Astrocyte (in vitro differentiated cells and primary cell): ENCODE results near the gene TEKT2. TPM values are rescaled to one million over a fixed set of nuclear protein-coding genes. Genes with fewer than 3 reads are reported as not detected.

Source experiments
- DNase-seq: peaks from one replicate; pipeline ENCODE4 v3.0.0-alpha.2; 2010; ENCODE audit warnings: low read depth
- FAIRE-seq: peaks from 2 replicates; lab custom pipeline; 2011; peaks lifted over from hg19 to GRCh38; lab: Jason Lieb, UNC
- H2AFZ ChIP-seq: 2 replicates; pipeline ENCODE4 v1.6.0; 2012; ENCODE audit warnings: low read depth, low read length, inconsistent platforms
- H3K27ac ChIP-seq: 2 replicates; pipeline ENCODE4 v1.5.1; 2011; ENCODE audit warnings: low read depth, low read length, inconsistent platforms
- H3K27me3 ChIP-seq: 2 replicates; pipeline ENCODE4 v1.6.0; 2011; ENCODE audit warnings: low read length, inconsistent platforms; ENCODE audit not compliant: insufficient read depth
- H3K36me3 ChIP-seq: 2 replicates; pipeline ENCODE4 v1.5.1; 2011; ENCODE audit warnings: low read length, inconsistent platforms; ENCODE audit not compliant: insufficient read depth
- H3K4me1 ChIP-seq: 2 replicates; pipeline ENCODE4 v1.5.1; 2011; ENCODE audit warnings: low read length, inconsistent platforms; ENCODE audit not compliant: insufficient read depth
- H3K4me2 ChIP-seq: 2 replicates; pipeline ENCODE4 v1.6.0; 2012; ENCODE audit warnings: low read length, inconsistent platforms
- H3K4me3 ChIP-seq: 2 replicates; pipeline ENCODE4 v1.5.1; 2011; ENCODE audit warnings: low read depth, mild to moderate bottlenecking, low read length, inconsistent platforms; ENCODE audit not compliant: insufficient read depth
- H3K79me2 ChIP-seq: 2 replicates; pipeline ENCODE4 v1.6.0; 2012; ENCODE audit warnings: mild to moderate bottlenecking, low read length, inconsistent platforms; ENCODE audit not compliant: insufficient read depth
- H3K9ac ChIP-seq: 2 replicates; pipeline ENCODE4 v1.6.0; 2012; ENCODE audit warnings: mild to moderate bottlenecking, low read length, inconsistent platforms
- H3K9me3 ChIP-seq: 2 replicates; pipeline ENCODE4 v1.5.1; 2012; ENCODE audit warnings: low read depth, mild to moderate bottlenecking, low read length, inconsistent platforms; ENCODE audit not compliant: insufficient read depth
- H4K20me1 ChIP-seq: 2 replicates; pipeline ENCODE4 v1.6.0; 2012; ENCODE audit warnings: low read length, inconsistent platforms; ENCODE audit not compliant: insufficient read depth
- H3K27ac Mint-ChIP-seq: one replicate; pipeline ENCODE4 v1.8.0; 2021; ENCODE audit warnings: mild to moderate bottlenecking, mixed read lengths; ENCODE audit not compliant: unreplicated experiment
- H3K27me3 Mint-ChIP-seq: one replicate; pipeline ENCODE4 v1.8.0; 2021; ENCODE audit warnings: low read depth, mixed read lengths; ENCODE audit not compliant: unreplicated experiment
- H3K36me3 Mint-ChIP-seq: one replicate; pipeline ENCODE4 v1.8.0; 2021; ENCODE audit warnings: low read depth, mixed read lengths; ENCODE audit not compliant: unreplicated experiment
- H3K4me1 Mint-ChIP-seq: one replicate; pipeline ENCODE4 v1.8.0; 2021; ENCODE audit warnings: low read depth, mixed read lengths; ENCODE audit not compliant: unreplicated experiment
- H3K4me3 Mint-ChIP-seq: one replicate; pipeline ENCODE4 v1.8.0; 2021; ENCODE audit warnings: mild to moderate bottlenecking, moderate library complexity, mixed read lengths; ENCODE audit not compliant: unreplicated experiment
- H3K9me3 Mint-ChIP-seq: one replicate; pipeline ENCODE4 v1.8.0; 2021; ENCODE audit warnings: mild to moderate bottlenecking, mixed read lengths; ENCODE audit not compliant: unreplicated experiment
- EZH2 ChIP-seq: IDR thresholded peaks from 2 replicates; pipeline ENCODE4 v1.6.1; 2012; ENCODE audit warnings: mild to moderate bottlenecking, low read length, inconsistent platforms; ENCODE audit not compliant: insufficient read depth
- total RNA-seq: library from RNA; stranded (reverse); gene quantifications from 2 replicates; pipeline ENCODE4 v1.2.1, GENCODE V29; 2021
- TF ChIP-seq, protein P1 (sequence below): IDR thresholded peaks from 2 replicates; pipeline ENCODE4 v1.5.1; 2011; ENCODE audit warnings: low read depth, mild to moderate bottlenecking, inconsistent platforms, low read length, moderate library complexity; ENCODE audit not compliant: insufficient read depth

TEKT2 gene
- total RNA-seq, 1 donor from 2014 or later, result 0.39 TPM

DNA sequence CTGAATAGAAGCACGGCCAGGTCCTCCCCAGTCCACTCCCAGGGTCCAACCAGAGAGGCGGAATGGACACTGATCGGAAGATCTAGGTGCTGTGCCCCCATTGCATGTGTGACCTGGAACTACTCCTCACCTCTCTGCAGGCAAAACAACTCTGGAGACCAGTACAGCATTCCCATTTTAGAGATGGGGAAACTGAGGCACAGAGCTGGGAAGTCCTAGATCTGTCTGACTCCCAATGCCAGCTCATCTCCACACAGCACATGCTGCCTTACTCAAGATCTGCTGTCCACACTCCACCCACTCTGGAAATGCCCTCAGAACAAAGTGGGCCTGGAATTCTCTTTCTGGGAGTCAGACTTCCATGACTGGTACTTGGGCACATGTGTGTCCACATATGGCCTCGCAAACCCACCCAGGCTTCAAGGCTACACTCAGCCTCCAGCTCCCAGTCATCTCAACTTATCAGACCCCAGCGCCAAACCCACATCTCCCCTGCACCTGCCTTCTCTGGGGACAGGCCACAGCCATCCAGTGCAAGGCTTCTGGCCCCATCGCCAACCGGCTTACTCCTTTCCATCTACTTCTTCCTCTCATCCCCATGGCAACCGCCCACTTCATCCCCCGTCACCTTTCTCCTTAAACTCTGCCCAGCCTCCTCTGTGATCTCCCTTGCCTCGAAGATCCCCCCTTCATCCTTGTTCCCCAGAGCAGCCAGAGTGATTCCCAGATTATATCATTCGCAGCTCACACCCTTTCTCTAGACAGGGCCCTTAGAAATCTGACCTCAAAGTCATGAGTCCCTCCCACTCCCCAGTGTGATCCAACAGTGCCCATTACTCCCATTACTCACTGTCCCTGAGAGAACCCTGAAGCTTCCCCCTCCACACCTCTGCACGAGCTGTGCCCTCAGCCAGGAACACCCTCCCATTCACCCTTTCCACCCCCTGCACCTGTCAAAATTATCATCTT lies 38.5 kb downstream of the TEKT2 start:
- H3K4me3 Mint-ChIP-seq, result peak overlapping the region; percentile 60
- H3K4me3 ChIP-seq, result no peak overlapping the region
- peaks cover 12% of the 10 kb centered on the region for H3K4me1 ChIP-seq
- H3K36me3 ChIP-seq, result no peaks in the 10 kb centered on the region
- no peaks in the 10 kb centered on the region for H3K79me2 ChIP-seq
- no peak overlapping the region for H3K9ac ChIP-seq
- H4K20me1 ChIP-seq, result no peaks in the 10 kb centered on the region
- DNase-seq (no peak), FAIRE-seq (no peak)
- TF ChIP-seq EZH2, result no peak
- TF ChIP-seq, protein P1, sequence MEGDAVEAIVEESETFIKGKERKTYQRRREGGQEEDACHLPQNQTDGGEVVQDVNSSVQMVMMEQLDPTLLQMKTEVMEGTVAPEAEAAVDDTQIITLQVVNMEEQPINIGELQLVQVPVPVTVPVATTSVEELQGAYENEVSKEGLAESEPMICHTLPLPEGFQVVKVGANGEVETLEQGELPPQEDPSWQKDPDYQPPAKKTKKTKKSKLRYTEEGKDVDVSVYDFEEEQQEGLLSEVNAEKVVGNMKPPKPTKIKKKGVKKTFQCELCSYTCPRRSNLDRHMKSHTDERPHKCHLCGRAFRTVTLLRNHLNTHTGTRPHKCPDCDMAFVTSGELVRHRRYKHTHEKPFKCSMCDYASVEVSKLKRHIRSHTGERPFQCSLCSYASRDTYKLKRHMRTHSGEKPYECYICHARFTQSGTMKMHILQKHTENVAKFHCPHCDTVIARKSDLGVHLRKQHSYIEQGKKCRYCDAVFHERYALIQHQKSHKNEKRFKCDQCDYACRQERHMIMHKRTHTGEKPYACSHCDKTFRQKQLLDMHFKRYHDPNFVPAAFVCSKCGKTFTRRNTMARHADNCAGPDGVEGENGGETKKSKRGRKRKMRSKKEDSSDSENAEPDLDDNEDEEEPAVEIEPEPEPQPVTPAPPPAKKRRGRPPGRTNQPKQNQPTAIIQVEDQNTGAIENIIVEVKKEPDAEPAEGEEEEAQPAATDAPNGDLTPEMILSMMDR, result no peak
- H3K36me3 Mint-ChIP-seq, result no peaks in the 10 kb centered on the region
- no peak overlapping the region for H3K4me2 ChIP-seq
- H3K9me3 Mint-ChIP-seq, result peaks cover 2% of the 10 kb centered on the region
- peaks cover 30% of the 10 kb centered on the region for H3K4me1 Mint-ChIP-seq
- H2AFZ ChIP-seq, result no peak overlapping the region
- peaks cover 13% of the 10 kb centered on the region for H3K27me3 ChIP-seq
- no peak overlapping the region for H3K27ac Mint-ChIP-seq
- H3K9me3 ChIP-seq, result no peaks in the 10 kb centered on the region
- H3K27ac ChIP-seq, result no peak overlapping the region
- H3K27me3 Mint-ChIP-seq, result peaks cover 36% of the 10 kb centered on the region

DNA sequence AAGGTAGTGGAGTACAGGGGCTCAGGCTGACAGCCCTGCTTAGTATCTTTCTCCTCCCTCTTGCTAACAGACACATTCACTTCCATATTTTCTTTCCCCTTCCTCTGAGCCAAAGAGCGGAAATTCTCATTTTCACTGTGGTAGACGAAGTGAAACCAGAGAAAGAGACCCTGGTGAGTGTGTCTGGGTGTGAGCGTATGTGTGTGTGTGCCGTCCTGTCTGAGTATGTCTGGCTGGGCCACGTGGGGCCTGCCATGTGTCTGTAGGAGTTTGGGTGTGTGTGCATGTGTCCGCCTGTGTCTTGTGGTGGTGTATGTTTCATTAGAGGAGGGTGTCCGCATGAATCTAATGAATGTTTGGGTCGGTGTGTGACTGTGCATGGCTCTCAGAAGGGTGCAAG lies 39.5 kb downstream of the TEKT2 start:
- H3K27ac Mint-ChIP-seq, result no peak overlapping the region
- Histone ChIP-seq H3K4me2 (no peak overlapping the region), H4K20me1 (no peaks in the 10 kb centered on the region), H3K4me3 (no peak overlapping the region), H3K9me3 (no peaks in the 10 kb centered on the region), H3K4me1 (peaks cover 15% of the 10 kb centered on the region), H3K27ac (no peak overlapping the region), H3K36me3 (no peaks in the 10 kb centered on the region), H3K9ac (no peak overlapping the region), H3K79me2 (no peaks in the 10 kb centered on the region), H3K27me3 (peaks cover 13% of the 10 kb centered on the region), H2AFZ (no peak overlapping the region)
- peaks cover 36% of the 10 kb centered on the region for H3K27me3 Mint-ChIP-seq
- FAIRE-seq (no peak), DNase-seq (no peak)
- peaks cover 34% of the 10 kb centered on the region for H3K4me1 Mint-ChIP-seq
- H3K9me3 Mint-ChIP-seq, result peaks cover 2% of the 10 kb centered on the region
- H3K4me3 Mint-ChIP-seq, result no peak overlapping the region
- TF ChIP-seq, protein P1, result no peak
- TF ChIP-seq EZH2, result no peak
- no peaks in the 10 kb centered on the region for H3K36me3 Mint-ChIP-seq
